ENCODE data around the gene GPATCH11.

GPATCH11 gene

DNA sequence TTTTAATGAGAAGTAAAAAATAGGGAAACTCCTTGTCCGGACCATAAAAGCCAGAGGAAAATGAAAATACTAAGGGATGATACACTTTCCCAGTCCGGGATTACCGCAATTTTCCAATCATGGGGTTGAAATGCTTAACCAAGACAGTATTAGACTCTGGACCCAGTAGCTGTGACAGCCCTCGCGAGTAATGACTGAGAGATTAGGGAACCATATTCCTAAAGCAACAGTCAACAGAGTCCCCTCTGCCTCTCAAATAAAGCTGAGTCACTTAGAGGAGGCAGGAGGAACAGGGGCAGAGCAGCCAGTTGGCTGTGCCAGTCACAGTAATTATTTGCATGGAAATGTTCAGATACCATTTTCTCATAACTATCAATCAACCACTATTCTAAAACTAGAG lies 34.8 kb downstream of the GPATCH11 start:
- H3K4me3 ChIP-seq (ENCODE audit: low read depth in 1 of 2, low read length in 1 of 2) = no peak overlapping the region
- TF ChIP-seq, protein P1, sequence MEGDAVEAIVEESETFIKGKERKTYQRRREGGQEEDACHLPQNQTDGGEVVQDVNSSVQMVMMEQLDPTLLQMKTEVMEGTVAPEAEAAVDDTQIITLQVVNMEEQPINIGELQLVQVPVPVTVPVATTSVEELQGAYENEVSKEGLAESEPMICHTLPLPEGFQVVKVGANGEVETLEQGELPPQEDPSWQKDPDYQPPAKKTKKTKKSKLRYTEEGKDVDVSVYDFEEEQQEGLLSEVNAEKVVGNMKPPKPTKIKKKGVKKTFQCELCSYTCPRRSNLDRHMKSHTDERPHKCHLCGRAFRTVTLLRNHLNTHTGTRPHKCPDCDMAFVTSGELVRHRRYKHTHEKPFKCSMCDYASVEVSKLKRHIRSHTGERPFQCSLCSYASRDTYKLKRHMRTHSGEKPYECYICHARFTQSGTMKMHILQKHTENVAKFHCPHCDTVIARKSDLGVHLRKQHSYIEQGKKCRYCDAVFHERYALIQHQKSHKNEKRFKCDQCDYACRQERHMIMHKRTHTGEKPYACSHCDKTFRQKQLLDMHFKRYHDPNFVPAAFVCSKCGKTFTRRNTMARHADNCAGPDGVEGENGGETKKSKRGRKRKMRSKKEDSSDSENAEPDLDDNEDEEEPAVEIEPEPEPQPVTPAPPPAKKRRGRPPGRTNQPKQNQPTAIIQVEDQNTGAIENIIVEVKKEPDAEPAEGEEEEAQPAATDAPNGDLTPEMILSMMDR (IDR thresholded peaks at IDR 0.05) = no peak
- no peaks in the 10 kb centered on the region for H3K9me3 ChIP-seq
- no peaks in the 10 kb centered on the region for H3K4me1 ChIP-seq (ENCODE audit: control insufficient read depth in 1 of 2, insufficient read depth in 1 of 2, low read depth in 1 of 2, low read length in 1 of 2)
- H3K27me3 ChIP-seq = no peaks in the 10 kb centered on the region
- H3K36me3 ChIP-seq = peaks cover 87% of the 10 kb centered on the region
- peak overlapping the region; percentile 25 for H3K27ac ChIP-seq

DNA sequence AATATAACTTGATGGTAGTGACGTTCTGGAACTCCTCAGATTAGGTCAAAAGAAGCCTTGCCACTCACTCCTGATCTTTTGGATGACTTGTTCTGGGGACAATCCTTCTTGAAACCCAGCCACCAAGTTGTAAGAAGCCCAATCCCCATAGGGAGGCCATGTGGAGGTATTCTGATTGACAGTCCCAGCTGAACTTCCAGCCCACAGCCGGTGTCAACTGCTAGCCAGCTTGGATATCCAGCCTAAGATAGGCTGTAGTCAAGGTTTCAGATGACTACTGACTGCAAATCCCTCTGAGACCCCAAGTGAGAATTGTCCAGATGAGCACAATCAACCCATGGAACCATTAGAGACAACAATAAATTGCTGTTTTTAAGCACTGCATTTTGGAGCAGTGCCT lies 41.1 kb downstream of the GPATCH11 start:
- H3K36me3 ChIP-seq = peaks cover 95% of the 10 kb centered on the region

DNA sequence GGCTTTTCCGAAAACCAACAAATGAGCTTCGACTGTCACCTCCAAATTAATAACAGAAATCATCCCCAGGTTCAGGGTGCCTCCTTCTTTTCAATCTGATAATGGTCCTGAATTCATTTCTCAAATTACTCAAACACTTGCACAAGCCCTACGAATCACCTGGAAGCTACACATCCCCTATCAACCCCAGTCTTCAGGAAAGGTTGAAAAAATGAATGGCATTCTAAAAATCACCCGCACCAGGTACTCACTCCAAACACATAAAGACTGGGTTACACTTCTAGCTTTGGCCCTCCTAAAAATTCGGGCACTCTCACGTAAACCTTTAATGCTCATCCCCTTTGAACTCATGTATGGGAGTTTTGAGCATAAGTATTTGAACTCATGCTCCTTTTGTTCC lies 48.6 kb downstream of the GPATCH11 start:
- Histone ChIP-seq H3K4me3 (ENCODE audit: low read depth in 1 of 2, low read length in 1 of 2) (no peak overlapping the region), H3K27me3 (no peaks in the 10 kb centered on the region), H3K4me1 (ENCODE audit: control insufficient read depth in 1 of 2, insufficient read depth in 1 of 2, low read depth in 1 of 2, low read length in 1 of 2) (no peaks in the 10 kb centered on the region), H3K36me3 (peaks cover 100% of the 10 kb centered on the region), H3K9me3 (no peaks in the 10 kb centered on the region), H3K27ac (no peak overlapping the region)
- TF ChIP-seq, protein P1 (IDR thresholded peaks at IDR 0.05) = no peak

More for the DNA sequence above, 41.1 kb downstream of the GPATCH11 start:
- TF ChIP-seq, protein P1 (IDR thresholded peaks at IDR 0.05) = no peak
- Histone ChIP-seq H3K9me3 (no peaks in the 10 kb centered on the region), H3K4me3 (ENCODE audit: low read depth in 1 of 2, low read length in 1 of 2) (no peak overlapping the region), H3K27ac (no peak overlapping the region), H3K4me1 (ENCODE audit: control insufficient read depth in 1 of 2, insufficient read depth in 1 of 2, low read depth in 1 of 2, low read length in 1 of 2) (no peaks in the 10 kb centered on the region), H3K27me3 (no peaks in the 10 kb centered on the region)

DNA sequence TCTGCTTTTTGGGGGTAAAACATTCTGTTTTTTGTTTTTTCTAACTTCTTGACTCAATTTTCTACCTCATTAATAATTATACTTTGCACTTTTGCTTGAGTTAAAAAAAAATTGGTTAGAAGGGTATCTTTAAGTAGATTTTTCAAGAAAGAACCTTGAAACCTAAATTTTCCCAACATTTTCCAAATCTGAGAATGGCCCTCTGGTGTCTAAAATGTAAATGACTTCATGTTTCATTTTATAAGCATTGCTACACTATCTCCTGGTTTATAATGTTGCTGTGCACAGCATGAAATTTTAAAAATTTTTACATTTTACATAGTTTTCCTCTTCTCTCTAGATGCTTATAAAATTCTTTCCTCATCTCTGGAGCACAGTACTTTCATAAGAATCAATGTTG lies 58.2 kb downstream of the GPATCH11 start:
- H3K36me3 ChIP-seq = peaks cover 70% of the 10 kb centered on the region

DNA sequence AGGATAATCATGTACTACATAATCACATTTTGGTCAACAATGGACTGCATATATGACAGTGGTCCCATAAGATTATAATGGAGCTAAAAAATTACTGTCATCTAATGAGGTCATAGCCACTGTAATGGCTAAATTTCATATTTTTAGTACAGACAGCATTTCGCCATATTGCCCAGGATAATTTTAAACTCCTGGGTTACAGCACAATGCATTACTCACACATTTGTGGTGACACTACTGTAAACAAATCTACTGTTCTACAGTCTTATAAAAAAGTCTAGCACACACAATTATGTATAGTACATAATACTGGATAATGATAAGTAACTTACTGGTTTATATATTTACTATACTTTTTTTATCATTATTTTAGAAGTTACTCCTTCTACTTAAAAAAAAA lies 59.7 kb downstream of the GPATCH11 start:
- Histone ChIP-seq H3K4me3 (ENCODE audit: low read depth in 1 of 2, low read length in 1 of 2) (no peak overlapping the region), H3K36me3 (peaks cover 67% of the 10 kb centered on the region), H3K4me1 (ENCODE audit: control insufficient read depth in 1 of 2, insufficient read depth in 1 of 2, low read depth in 1 of 2, low read length in 1 of 2) (peaks cover 50 to 56% of the 10 kb centered on the region in 2 experiments), H3K27ac (peak overlapping the region; percentile 60), H3K9me3 (no peaks in the 10 kb centered on the region), H3K27me3 (no peaks in the 10 kb centered on the region)
- TF ChIP-seq, protein P1 (IDR thresholded peaks at IDR 0.05) = no peak

More for the DNA sequence above, 58.2 kb downstream of the GPATCH11 start:
- Histone ChIP-seq H3K9me3 (no peaks in the 10 kb centered on the region), H3K27ac (no peak overlapping the region), H3K4me1 (ENCODE audit: control insufficient read depth in 1 of 2, insufficient read depth in 1 of 2, low read depth in 1 of 2, low read length in 1 of 2) (peaks cover 36 to 47% of the 10 kb centered on the region in 2 experiments), H3K27me3 (no peaks in the 10 kb centered on the region), H3K4me3 (ENCODE audit: low read depth in 1 of 2, low read length in 1 of 2) (no peak overlapping the region)
- TF ChIP-seq, protein P1 (IDR thresholded peaks at IDR 0.05) = no peak

DNA sequence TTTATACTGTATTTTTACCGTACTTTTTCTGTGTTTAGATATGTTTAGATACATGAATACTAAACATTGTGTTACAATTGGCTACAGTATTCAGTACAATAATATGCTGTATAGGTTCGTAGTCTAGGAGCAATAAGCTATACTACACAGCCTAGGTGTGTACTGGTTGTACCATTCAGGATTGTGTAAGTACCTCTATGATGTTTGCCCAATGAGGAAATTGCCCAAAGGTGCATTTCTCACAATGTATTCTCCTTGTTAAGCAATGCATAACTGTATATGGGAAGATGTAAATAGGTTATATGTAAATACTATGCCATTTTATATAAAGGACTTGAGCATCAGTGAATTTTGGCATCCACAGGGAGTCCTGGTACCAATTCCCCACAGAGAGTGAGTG lies 61.7 kb downstream of the GPATCH11 start:
- H3K27me3 ChIP-seq = no peaks in the 10 kb centered on the region
- peaks cover 50% of the 10 kb centered on the region for H3K36me3 ChIP-seq
- TF ChIP-seq, protein P1 (IDR thresholded peaks at IDR 0.05) = no peak

More for the DNA sequence above, 61.7 kb downstream of the GPATCH11 start:
- Histone ChIP-seq H3K27ac (peak overlapping the region; percentile 82), H3K4me3 (ENCODE audit: low read depth in 1 of 2, low read length in 1 of 2) (peak overlapping the region in 1 of 2 experiments; percentile 26), H3K4me1 (ENCODE audit: control insufficient read depth in 1 of 2, insufficient read depth in 1 of 2, low read depth in 1 of 2, low read length in 1 of 2) (peaks cover 61 to 65% of the 10 kb centered on the region in 2 experiments), H3K9me3 (no peaks in the 10 kb centered on the region)

All from neutrophil (primary cell).